GOT3 (cell line): ENCODE data around the gene CFAP65.

ENCODE experiments used
- DNase-seq: peaks from one replicate; lab custom pipeline; 2025; ENCODE audit warnings: mixed read lengths; lab: John Stamatoyannopoulos, UW

Gene CFAP65

DNA sequence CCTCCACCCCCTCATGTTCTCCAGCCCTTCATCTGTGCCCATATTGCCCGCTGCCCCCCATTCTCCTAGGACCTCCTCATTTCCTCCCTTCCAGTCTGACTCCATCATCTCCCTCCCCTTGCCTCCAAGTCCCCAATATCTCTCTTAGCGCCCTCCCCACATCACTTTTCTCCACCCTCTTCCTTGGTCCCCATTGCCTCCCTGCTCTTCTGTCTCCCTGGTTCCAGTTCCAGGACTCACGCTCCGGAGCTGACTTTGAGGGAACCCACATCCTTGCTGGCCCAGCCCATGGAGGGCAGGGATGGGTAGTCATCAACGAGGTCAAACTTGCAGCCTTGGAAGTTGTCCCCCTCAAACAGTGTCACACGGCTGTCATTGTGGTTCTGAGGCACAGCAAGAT is 50.7 kb downstream of the CFAP65 start:
- no peak for DNase-seq

- no peak for DNase-seq
Measured at GRCh38 chr2:218990052-218990451, 51.3 kb downstream of the CFAP65 start.

DNA sequence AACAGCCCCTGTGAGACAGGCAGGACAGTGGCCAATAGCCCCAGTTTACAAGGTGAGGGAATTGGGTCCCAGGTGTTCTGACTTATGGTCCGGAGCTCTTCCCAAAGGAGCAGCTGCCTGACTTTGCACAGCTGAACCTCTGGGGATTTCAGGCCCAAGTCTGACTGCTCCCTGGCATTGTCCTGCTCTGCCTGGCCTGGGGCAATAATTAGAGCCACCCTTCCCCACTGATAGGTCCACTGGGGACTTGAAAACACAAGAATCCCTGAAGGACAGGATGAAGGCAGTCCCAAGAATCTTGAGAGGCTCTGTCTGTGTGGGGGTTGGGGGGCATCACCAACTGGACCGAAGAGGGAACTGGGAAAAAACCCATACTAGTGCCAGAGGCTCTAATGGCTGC is 52.7 kb downstream of the CFAP65 start:
- DNase-seq: no peak

GRCh38 chr2:218988164-218988563 is 53.2 kb downstream of the CFAP65 start:
- no peak for DNase-seq

DNA sequence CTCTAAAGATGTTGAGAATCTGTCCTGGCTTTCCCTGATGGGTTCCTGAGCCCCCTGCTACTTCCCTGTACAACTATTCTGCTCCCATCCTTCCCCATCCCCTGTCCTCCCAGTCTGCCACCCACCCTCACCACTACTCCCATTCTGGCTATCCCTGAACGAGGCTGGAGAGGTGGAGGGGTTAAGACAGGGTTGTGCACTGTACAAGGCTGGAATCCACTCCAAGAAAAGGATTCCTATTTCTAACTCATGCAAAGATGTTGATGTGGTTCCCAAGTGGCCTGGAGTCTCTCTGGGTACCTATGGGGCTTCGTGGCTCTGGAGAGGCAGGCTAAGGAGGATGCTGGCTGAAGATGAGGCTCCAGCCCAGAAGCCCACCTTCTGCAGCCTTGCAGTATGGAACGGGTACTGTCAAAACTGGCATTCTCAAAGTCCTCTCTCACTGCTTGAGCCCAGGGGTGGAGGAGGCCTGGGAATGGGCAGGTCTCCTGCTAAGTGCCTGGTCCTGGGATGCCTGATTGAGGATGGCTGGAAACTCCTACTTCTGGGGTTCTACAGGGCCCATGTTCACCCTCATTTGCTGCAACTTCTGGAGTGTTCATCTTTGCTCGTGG is 55.1 kb downstream of the CFAP65 start:
- no peak for DNase-seq

DNA sequence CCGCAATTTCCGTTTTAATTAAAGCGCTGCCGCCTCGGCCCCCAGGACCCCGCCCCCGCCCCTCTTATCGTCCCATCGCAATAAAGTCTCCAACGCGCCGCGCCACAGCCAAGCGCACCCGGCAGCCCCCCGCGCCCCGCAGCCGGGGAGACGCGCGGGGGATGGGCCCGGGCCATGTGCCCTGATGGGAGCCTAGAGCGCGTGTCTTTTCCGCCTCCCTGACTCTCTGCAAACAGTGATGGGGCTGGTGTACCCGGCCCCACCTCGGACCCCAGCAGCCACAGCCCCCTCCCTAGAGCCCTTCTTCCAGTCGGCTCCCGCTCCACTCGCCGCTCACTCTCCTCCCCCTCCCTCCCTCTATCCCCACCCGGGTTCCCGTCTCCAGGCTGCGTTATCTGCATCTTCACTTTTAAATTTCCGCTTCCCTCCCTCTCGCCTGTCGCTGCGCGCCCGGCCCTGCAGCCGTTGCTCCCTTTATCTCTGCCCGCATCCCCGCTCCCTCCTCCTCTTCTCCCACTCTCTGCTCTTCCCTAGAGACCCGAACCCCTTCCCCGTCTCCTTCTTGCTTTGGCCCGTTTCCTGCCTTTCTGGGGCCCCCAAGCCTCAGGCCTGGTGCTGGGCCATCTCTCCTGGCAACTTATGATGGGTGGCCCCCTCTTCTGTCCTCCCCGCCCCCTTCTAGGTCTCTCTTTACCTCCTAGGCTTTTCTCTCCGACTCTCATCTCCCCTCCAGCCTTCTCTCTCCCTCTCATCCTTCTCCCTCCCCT is 55.8 kb downstream of the CFAP65 start:
- no peak for DNase-seq

GRCh38 chr2:218985021-218985324 is 56.3 kb downstream of the CFAP65 start, which contains the start of gene FEV:
Gene FEV (minus strand): TSS chr2:218985184. CDS start chr2:218985075, 109 bp downstream.
- no peak for DNase-seq

DNA sequence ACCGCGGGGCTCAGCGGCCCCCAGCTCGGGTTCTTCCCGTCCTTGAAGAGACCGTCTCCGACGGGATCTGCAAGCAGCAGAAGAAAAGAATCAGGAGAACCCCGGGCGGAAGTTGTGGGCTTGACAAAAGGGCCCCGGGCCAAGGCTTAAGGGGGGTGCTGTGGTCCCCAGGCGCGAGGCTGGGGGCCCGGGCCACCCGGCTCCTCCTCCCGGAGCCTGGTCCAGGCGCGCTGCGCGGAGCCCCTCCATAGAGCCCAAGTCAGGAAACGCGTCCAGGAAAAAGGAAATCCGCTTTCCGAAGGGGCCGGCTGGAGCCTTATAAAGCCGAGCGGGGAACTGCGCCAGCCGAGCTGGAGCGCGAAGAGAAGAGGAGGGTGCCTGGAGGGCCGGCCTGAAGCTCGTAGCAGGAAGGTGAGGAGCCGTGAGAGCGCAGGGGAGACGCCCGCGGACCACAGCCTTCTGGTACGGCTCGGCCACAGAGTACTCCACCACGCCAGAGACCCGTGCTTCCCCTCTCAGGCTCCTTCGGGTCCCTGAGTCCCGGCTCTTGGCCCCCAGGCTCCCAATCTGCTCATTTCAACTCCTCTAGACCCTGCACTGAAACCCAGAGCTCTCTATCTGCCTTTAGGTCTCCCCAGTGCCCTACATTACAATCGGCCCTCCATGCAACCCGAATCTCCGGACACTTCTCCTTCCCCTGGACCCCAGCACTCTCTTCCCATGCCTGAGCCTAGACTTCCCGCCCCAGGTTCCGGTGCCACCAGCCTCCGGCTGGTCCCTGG is 56.9 kb downstream of the CFAP65 start:
- no peak for DNase-seq

- DNase-seq: no peak
Measured at GRCh38 chr2:218983934-218984238, 57.4 kb downstream of the CFAP65 start.

- DNase-seq: no peak
Measured at GRCh38 chr2:218983263-218983933, 57.9 kb downstream of the CFAP65 start.

DNA sequence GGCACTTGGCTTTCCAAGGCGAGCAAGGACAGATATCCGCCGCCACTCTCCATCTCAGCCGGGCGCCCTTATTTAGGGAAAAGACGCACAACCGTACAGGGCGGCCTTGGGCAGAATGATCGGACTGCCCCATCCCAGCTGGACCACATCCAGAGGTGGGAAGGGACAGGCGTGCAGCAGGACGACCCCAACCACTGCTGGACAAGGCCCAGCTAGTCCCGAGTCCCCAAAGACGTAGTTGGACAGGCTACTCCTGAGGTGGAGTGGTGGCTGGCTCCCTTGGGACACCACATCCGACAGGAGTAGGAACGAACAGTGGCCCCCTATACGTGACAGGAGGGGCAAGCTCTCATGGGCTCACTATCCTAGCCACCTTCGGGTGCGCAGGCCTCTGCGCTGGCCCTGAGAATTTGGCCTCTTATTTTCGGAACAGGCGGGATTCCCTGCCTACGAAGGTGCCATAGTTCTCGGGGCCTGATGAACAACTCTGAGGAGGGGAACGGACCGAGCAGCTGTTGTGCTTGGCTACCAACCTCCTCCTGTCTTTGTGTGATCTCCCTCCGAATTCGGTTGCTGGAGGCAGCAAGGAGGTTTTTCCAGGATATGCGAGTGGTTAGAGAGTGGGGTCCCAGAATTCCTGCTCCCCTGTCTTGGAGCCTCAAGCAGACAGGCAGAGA is 58.6 kb downstream of the CFAP65 start:
- DNase-seq: no peak

- DNase-seq: no peak
Measured at GRCh38 chr2:218981881-218982585, 59.3 kb downstream of the CFAP65 start.

GRCh38 chr2:218981390-218981880 is 59.9 kb downstream of the CFAP65 start:
- no peak for DNase-seq

DNA sequence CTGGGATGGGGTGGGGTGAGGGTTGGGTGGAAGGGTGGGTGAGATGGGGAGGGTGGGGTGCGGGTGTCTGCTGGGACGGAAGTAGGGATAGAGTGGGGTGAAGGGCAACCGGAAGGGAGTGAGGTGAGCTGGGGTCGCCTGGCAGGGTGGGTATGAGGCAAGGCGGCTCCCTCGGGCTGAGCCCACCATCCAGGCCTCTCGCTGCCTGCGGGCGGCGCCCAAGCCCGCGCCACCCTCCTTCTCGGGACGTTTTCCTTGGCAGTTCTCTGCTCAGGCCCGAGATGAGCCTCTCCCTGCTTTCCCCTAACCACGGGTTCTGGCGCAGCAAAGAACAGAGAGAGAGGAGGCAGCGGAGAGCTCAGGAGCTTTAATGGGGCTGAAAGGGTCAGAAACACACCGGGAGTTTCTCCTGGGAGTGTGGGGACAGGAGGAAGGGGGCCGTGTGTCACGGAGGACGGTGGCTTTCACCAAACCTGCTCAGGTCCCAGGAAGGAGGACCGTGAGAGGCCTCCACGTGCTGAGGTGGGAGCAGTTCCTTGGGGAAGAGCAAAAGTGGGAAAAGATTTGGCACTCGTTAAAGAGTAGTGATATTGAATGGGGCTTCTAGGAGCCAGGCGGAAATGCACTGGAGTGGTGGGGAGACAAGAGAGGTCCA is 60.5 kb downstream of the CFAP65 start:
- DNase-seq: no peak

DNA sequence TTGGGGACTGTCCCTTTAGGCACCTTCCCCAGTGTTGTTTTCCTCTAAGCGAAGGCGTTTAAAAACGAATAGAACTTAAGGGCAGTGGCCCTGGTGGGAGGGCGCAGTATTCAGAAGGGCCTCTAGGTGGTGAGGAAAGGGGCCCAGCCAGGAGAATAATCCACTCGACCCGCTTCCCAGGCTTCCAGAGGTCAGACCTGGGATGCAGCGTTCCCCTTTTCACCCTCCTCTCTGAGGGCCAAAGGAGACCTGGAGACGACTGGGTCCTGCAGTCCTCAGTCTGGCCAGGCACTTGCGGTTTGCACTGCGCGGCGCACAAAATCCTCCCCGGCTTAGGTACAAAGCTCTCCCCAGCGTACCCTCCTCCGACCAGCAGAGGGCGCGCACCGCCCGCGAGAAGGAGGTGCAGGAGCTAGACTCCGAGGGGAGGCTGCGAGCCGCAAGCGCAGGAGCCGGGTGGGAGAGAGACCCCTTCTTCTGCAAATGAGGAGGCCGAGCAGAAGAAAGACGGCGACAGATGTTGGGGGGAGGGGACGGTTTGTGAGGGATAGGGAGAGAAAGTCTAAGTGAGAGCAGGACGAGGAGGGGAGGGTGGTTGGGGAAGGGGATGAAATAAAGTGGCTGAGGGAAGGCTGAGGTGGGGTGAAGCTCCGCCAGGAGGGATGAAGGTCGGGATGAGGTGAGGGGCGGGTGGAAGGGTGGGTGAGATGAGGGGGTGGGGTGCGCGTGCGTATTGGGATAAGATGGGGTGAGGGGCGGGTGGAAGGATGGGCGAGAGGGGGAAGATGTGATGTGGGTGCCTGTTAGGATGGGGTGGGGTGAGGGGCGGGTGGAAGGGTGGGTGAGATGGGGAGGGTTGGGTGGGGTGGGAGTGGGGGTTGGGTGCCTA is 61.2 kb downstream of the CFAP65 start:
- DNase-seq: no peak

DNA sequence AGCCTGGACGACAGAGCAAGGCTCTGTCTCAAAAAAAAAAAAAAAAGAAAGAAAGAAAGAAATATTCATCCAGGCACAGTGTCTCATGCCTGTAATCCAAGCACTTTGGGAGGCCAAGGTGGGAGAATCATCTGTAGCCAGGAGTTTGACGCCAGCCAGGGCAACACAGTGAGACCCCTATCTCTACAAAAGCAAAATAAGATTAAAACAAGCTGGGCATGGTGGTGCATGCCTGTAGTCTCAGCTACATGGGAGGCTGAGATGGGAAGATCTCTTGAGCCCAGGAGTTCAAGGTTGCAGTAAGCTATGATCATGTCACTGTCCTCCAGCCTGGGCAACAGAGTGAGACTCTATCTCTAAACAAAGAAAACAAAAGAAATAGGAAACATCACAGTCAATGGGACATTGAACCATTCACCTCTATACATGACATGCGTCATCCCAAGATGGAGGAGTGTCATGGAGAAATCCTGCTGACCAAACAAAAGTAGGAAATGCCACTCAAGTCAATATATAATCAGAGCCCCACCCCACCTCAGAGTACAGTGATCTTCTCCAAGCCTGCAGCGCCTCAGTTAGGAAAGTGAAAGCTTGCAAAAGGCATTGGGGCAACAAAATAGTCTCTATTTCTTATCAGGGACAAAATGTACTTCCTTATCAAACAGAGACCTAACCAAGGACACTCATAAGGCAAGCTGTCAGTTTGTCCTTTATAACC is 66.1 kb downstream of the CFAP65 start:
- DNase-seq: no peak

- no peak for DNase-seq
Measured at GRCh38 chr2:218970894-218971293, 70.4 kb downstream of the CFAP65 start.

DNA sequence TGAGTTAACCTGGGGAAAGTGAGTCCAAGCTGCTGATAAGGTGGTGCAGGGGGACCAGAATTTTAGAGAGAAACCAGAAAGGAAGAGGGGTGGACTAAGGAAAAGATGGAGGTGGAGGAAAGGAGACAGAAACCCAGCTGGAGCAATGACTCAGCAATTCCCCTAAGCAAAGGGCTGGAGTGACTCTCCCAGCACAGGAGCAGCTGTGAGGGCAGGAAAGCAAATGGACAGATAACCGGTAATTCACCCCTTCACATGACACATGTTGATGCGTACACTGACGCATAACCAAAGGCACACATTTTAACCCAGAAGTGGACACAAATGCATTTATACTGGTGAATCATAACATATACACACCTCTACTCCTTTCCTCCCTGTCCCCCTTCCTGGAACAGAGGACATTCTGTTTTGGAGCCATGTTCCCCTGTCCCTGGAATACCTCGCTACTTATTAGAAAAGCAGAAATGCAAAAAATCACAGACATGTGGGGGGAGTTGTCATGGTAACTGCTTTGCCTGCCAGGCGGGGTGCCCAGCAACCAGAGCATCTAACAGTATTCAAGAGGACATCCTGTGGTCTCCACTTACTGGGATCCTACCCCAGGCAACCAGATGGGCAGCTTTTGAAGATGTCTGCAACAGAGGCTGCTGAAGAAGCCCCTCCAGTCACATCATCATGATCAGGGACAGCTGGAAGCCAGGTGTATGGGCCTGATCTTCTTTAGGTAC is 77.1 kb downstream of the CFAP65 start:
- no peak for DNase-seq
